ENCODE measurements around the gene GSTO1. TPM values are rescaled to one million over a fixed set of nuclear protein-coding genes. Genes with fewer than 3 reads are reported as not detected.

The GSTO1 gene
- total RNA-seq, 1 experiment from 2014 or later = 186 TPM

DNA sequence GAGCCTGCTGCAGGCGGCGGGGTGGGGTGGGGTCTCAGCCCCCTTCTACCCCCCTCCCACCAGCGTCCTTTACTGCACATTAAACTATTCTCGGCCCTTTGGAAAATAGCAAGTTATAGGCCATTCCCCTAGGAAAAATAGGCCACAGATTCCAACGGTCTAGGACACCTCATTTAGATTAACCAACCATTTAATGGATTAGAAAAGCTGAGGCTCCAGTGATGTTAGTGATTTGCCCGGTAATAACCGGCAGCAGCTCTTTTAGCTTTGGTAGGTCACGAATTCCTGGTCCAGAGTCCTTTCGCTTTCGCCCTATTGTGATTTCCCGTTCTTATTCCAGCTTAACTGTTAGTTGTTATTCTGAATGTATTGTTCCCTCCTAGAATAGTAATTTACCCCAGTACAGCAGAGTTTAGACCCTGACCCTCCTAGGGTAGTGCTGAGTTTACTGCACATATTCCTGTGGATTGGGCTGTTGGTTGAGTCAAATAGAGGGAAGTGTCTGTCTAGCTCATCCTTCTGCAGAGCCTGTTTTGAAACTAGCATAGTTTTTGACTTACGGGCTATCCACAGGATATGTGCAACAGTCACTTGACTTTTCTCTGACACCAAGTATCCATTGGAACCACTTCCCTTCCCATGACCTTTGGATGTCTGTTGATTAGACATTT lies 754 bp downstream of the GSTO1 start:
- peaks cover 32% of the 10 kb centered on the region for H3K4me1 ChIP-seq (replicated peaks)
- H3K27me3 ChIP-seq (replicated peaks) = no peaks in the 10 kb centered on the region
- H3K9me3 ChIP-seq (replicated peaks) = no peaks in the 10 kb centered on the region
- H3K4me3 ChIP-seq = peak overlapping the region; percentile 77
- peaks cover 50% of the 10 kb centered on the region for H3K36me3 ChIP-seq
- peak overlapping the region; percentile 77 for H3K27ac ChIP-seq
- DNase-seq (ENCODE audit: low read depth in 1 of 2, low spot score in 2 of 2) = peak in 1 of 2 experiments; percentile 51

DNA sequence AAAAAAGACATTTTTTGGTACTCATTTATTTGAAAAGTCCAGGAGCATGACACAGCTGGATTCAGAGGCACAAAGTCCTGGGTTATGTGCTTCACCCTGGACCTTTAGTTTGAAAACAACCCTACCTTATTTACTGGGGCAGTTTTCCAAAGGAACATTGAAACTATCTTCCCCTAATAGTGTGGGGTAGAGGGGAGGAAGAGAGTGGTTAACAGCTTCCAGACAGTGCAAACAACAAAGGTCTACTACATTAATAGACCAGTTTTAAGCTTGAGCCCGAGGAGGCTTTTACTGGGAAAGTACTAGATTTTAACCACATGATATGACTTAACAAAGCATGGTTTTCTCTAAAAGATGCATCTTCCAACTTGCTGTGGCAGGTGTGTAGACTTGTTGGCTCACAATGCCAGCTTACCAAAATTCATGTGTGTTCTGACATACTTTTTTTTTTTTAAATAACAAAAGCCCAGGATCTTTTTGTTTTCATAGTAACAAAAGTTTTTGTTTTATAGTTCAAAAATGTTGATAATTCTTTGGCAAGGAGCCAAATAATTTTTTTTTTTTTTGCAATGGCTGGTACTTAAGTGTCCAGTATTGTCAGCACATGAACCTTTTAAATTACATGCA lies 1.8 kb downstream of the GSTO1 start:
- peaks cover 57% of the 10 kb centered on the region for H3K36me3 ChIP-seq
- H3K4me3 ChIP-seq = no peak overlapping the region; the same call in 1 of the 2 replicates
- no peaks in the 10 kb centered on the region for H3K9me3 ChIP-seq (replicated peaks)
- H3K27me3 ChIP-seq (replicated peaks) = no peaks in the 10 kb centered on the region
- DNase-seq (ENCODE audit: low read depth in 1 of 2, low spot score in 2 of 2) = no peak
- H3K27ac ChIP-seq = peak overlapping the region; percentile 77; the same call in 1 of the 2 replicates
- peaks cover 39% of the 10 kb centered on the region for H3K4me1 ChIP-seq (replicated peaks)

DNA sequence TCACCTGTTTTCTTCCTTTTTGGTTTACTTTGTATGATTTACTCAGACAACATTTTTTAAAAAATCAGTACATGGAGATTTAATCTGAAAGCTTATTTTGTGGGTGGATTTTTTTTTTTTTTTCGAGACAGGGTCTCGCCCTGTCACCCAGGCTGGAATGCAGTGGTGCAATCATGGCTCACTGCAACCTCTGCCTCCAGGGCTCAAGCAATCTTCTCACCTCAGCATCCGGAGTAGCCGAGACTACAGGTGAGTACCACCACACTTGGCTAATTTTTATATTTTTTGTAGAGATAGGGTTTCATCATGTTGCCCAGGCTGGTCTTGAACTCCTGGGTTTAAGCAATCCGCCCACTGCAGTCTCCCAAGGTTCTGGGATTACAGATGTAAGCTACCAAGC lies 2.5 kb downstream of the GSTO1 start:
- no peaks in the 10 kb centered on the region for H3K27me3 ChIP-seq (replicated peaks)
- H3K36me3 ChIP-seq = peaks cover 65% of the 10 kb centered on the region
- no peak overlapping the region for H3K27ac ChIP-seq
- peaks cover 39% of the 10 kb centered on the region for H3K4me1 ChIP-seq (replicated peaks)
- H3K4me3 ChIP-seq = no peak overlapping the region
- no peak for DNase-seq (ENCODE audit: low read depth in 1 of 2, low spot score in 2 of 2)
- no peaks in the 10 kb centered on the region for H3K9me3 ChIP-seq (replicated peaks)

DNA sequence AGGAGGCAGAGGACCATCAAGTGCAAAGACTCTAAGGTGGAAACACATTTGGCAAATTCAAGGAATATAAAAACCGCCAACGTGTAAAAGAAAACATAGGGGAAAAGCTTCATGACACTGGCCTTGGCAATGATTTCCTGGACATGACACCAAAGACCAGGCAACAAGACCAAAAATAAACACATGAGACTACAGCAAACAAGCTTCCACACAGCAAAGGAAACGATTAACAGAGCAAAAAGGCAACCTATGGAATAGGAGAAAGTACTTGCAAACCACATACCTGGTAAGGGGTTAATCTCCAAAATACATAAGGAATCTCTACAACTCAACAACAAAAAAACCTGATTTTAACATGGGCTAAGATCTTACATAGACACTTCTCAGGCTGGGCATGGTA lies 3.5 kb downstream of the GSTO1 start:
- H3K4me1 ChIP-seq (replicated peaks) = peaks cover 39% of the 10 kb centered on the region
- H3K36me3 ChIP-seq = peaks cover 75% of the 10 kb centered on the region

DNA sequence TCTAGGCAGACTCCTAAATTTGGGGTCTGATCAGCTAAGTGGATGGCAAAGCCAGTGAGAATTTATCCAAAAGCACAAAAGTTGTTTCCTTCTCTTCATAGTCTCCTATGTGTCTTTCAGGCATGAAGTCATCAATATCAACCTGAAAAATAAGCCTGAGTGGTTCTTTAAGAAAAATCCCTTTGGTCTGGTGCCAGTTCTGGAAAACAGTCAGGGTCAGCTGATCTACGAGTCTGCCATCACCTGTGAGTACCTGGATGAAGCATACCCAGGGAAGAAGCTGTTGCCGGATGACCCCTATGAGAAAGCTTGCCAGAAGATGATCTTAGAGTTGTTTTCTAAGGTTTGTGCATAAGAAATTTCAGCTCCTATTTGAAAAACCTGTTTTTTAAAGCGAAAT lies 4.8 kb downstream of the GSTO1 start:
- no peaks in the 10 kb centered on the region for H3K9me3 ChIP-seq (replicated peaks)
- H3K36me3 ChIP-seq = peaks cover 85% of the 10 kb centered on the region
- no peaks in the 10 kb centered on the region for H3K27me3 ChIP-seq (replicated peaks)
- H3K27ac ChIP-seq = no peak overlapping the region
- no peak for DNase-seq (ENCODE audit: low read depth in 1 of 2, low spot score in 2 of 2)
- H3K4me1 ChIP-seq (replicated peaks) = peaks cover 28% of the 10 kb centered on the region
- no peak overlapping the region for H3K4me3 ChIP-seq

More for the DNA sequence above, 3.5 kb downstream of the GSTO1 start:
- H3K9me3 ChIP-seq (replicated peaks) = no peaks in the 10 kb centered on the region
- DNase-seq (ENCODE audit: low read depth in 1 of 2, low spot score in 2 of 2) = no peak
- H3K27me3 ChIP-seq (replicated peaks) = no peaks in the 10 kb centered on the region
- no peak overlapping the region for H3K27ac ChIP-seq
- H3K4me3 ChIP-seq = no peak overlapping the region

DNA sequence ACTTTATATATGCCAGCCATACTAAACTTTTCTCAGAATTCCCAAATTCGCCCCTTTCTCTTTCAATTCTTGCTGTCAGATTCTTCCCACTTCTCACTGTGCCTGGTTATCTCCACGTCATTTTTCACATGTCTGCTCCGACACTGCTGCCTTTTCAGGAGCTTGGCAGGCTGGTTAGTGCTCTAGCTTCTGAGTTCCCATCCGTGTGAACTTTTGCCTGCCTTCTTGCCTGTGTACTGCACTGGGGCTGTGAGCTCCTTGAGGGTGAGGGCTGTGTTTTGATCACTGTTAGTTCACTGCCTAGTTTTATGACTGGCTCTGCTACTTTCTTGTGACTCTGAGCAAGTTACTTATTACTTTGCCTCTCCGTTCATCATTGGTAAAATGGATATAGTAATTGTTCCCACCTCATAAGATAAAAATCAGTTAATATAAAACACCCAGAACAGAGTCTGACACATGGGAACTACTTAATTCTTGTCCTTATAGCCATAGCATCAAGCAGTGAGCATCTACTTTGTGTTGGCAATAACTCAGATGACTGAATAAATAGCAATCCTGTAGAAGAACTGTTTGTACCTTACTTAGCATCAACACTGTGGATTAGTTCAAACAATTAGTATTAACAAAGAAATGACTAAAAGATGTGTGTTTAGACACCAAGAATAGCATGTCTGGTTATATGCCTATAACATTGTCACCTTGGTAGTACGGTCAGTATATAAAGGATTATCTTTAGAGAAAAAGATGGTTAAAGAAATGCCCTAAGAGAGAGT lies 5.5 kb downstream of the GSTO1 start:
- peaks cover 27% of the 10 kb centered on the region for H3K4me1 ChIP-seq (replicated peaks)
- H3K36me3 ChIP-seq = peaks cover 89% of the 10 kb centered on the region
- H3K9me3 ChIP-seq (replicated peaks) = no peaks in the 10 kb centered on the region
- H3K27me3 ChIP-seq (replicated peaks) = no peaks in the 10 kb centered on the region
- H3K4me3 ChIP-seq = no peak overlapping the region
- no peak for DNase-seq (ENCODE audit: low read depth in 1 of 2, low spot score in 2 of 2)
- no peak overlapping the region for H3K27ac ChIP-seq

DNA sequence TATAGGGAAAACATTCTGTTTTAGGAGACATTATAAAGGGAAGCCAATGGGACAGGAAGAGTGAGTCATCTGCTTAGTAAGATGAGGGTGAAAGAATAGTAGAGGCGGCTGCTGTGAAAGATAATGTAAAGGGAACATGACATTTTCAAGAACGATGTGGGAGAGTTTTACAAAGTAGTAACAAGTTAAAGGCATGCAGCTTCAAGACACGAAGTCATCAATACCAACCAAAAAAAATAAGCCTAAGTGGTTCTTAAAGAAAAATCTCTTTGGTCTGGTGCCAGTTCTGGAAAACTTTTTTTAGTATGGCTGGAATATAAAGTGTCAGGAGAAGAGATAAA lies 6.1 kb downstream of the GSTO1 start:
- DNase-seq (ENCODE audit: low read depth in 1 of 2, low spot score in 2 of 2) = peak in 1 of 2 experiments; percentile 48
- peaks cover 92% of the 10 kb centered on the region for H3K36me3 ChIP-seq

DNA sequence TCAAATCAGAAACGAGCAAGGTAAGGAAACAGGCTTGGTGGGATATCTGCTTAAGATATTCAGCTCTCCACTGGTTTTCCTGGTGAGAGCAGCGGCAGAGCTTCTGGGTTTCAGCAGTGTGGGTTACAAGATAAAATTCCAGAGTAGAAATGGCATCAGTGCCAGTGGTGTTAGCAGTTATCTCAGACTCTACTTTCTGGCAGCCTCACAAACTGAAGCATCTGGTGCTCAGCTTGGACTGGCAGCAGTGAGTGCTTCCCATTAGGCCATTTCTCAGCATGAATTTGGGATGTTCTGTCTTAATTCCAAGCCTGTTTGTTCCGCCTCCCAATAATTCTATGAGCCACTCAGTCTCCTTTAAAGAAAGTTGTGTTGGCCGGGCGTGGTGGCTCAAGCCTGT lies 7.4 kb downstream of the GSTO1 start:
- H3K4me3 ChIP-seq = no peak overlapping the region
- H3K9me3 ChIP-seq (replicated peaks) = no peaks in the 10 kb centered on the region
- H3K27me3 ChIP-seq (replicated peaks) = no peaks in the 10 kb centered on the region
- no peak overlapping the region for H3K27ac ChIP-seq
- H3K36me3 ChIP-seq = peaks cover 93% of the 10 kb centered on the region
- H3K4me1 ChIP-seq (replicated peaks) = peaks cover 15% of the 10 kb centered on the region
- no peak for DNase-seq (ENCODE audit: low read depth in 1 of 2, low spot score in 2 of 2)

More for the DNA sequence above, 6.1 kb downstream of the GSTO1 start:
- Histone ChIP-seq H3K4me1 (replicated peaks) (peaks cover 24% of the 10 kb centered on the region), H3K4me3 (no peak overlapping the region), H3K27me3 (replicated peaks) (no peaks in the 10 kb centered on the region), H3K27ac (no peak overlapping the region), H3K9me3 (replicated peaks) (no peaks in the 10 kb centered on the region)

DNA sequence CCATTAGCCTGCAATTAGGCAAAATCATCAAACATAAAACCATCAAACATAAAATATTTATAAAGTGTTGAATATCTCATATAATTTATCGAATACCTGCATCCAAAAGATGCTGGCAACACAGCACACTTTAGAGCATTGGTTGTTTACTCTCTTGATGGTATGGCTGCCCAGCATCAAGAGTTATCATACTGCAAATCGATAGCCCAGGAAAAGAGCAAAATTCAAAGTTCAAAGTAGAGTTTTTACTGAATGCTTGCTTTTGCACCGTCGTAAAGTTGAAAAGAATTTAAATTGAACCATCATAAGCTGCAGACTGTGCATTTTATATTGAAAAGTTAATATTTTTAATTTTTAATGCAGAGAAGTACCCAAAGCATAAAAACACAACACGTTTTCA lies 10.1 kb downstream of the GSTO1 start:
- Histone ChIP-seq H3K4me1 (replicated peaks) (peaks cover 14% of the 10 kb centered on the region), H3K36me3 (peaks cover 91% of the 10 kb centered on the region), H3K27ac (no peak overlapping the region), H3K4me3 (no peak overlapping the region), H3K9me3 (replicated peaks) (no peaks in the 10 kb centered on the region), H3K27me3 (replicated peaks) (no peaks in the 10 kb centered on the region)
- no peak for DNase-seq (ENCODE audit: low read depth in 1 of 2, low spot score in 2 of 2)

DNA sequence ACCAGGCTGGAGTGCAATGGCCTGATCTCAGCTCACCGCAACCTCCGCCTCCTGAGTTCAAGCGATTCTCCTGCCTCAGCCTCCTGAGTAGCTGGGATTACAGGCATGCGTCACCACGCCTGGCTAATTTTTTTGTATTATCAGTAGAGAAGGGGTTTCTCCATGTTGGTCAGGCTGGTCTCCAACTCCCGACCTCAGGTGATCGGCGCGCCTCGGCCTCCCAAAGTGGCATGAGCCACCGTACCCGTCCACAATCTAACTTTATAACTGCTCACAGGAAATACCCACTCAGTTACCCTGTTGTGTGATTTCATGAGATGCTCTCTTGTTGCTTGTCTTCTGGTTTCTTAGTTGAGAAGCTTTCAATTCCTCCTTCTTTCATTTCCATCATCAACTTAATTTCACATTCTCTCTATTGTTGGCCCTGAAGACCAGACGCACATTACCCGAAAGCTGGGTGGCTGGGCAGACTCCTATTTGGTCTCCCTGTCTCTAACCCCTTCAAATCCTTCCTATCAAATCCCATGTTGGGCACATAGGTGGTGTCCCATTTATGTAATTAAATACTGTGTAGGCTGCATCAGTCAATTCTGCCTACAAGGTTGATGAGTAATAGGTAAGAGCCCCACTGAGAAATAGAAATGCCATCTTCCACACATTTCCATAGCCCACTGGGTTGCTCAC lies 13.2 kb downstream of the GSTO1 start:
- no peak for DNase-seq (ENCODE audit: low read depth in 1 of 2, low spot score in 2 of 2)
- Histone ChIP-seq H3K27ac (no peak overlapping the region), H3K4me3 (peak overlapping the region; percentile 55), H3K27me3 (replicated peaks) (no peaks in the 10 kb centered on the region), H3K4me1 (replicated peaks) (no peaks in the 10 kb centered on the region), H3K9me3 (replicated peaks) (no peaks in the 10 kb centered on the region), H3K36me3 (peaks cover 62% of the 10 kb centered on the region)

DNA sequence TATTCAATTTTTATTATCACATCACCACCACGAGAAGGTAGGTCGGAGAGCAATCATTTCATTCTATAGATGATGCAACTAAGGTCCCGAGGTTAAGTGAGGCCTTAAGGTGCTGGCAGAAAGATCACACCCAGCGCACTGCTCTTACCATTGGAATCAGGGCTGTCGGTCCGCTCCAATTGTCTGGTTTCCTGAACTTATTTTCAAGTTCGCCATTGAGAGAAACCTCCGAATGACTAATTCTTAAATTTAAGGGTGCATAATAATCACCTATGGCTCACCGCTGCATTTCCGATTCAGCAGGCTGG lies 13.7 kb downstream of the GSTO1 start:
- Histone ChIP-seq H3K27me3 (replicated peaks) (no peaks in the 10 kb centered on the region), H3K4me3 (peak overlapping the region; percentile 55), H3K9me3 (replicated peaks) (no peaks in the 10 kb centered on the region), H3K36me3 (peaks cover 57% of the 10 kb centered on the region), H3K27ac (peak overlapping the region; percentile 31; the same call in 1 of the 2 replicates), H3K4me1 (replicated peaks) (no peaks in the 10 kb centered on the region)
- peak in 1 of 2 experiments; percentile 9 for DNase-seq (ENCODE audit: low read depth in 1 of 2, low spot score in 2 of 2)

DNA sequence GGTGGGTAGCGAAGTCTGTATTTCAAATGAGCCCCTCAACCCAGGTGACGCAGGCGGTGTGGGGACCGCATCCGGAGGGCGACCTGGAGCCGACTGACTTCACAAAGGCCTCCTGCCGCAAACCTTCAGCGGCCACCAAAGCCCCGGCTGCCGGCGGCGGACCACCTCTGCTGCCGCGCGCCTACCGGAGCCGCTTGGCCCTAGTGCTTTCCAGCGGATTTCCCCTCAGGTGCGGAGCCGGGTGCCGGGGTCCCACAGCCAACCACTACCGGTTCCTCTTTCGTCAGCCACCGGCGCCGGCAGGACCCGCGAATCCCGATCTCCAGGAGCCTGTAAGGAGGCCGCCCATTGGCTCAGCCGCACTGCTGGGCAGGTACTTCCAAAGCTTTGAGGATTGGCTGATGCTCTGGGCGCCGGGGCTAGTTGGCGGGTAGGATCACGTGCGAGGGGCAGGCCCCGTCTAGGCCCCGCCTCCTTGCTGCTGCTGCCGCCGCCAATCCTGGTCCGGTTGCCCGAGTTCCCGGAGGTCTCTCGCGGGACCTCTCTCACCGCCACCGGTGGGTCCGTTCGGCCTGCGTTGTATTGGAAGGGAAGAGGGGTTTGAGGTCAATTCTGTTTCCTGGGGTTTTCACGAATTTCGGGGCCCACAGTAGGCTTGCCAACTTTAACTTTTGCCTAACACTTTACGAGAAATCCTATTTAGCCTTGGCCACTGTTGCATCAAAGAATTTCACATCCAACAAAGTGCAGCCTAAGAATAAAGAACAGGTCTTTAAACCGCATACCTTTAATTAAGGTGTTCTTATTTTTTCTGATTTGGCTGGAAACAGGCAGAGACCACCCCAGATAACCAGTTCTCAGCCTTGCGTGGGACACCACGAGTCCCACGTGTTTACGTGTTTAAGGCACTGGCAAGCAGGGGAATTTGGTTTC lies 14.3 kb downstream of the GSTO1 start, which contains the start of gene GSTO2:
TSS of gene GSTO2 (plus strand) at position 472 of the 933 bp plus-strand sequence. CDS start 5,732 bp downstream, outside the sequence.
- H3K27me3 ChIP-seq (replicated peaks) = no peaks in the 10 kb centered on the region; the same call in 1 of the 2 replicates
- H3K4me3 ChIP-seq = peak within 1 kb of the TSS; percentile 55
- H3K4me1 ChIP-seq (replicated peaks) = no peaks in the 10 kb centered on the region
- H3K9me3 ChIP-seq (replicated peaks) = no peaks in the 10 kb centered on the region
- H3K36me3 ChIP-seq = peaks cover 54% of the 10 kb centered on the region
- DNase-seq (ENCODE audit: low read depth in 1 of 2, low spot score in 2 of 2) = peak; percentile 78 to 94
- peak within 1 kb of the TSS; percentile 41; the same call in 1 of the 2 replicates for H3K27ac ChIP-seq

DNA sequence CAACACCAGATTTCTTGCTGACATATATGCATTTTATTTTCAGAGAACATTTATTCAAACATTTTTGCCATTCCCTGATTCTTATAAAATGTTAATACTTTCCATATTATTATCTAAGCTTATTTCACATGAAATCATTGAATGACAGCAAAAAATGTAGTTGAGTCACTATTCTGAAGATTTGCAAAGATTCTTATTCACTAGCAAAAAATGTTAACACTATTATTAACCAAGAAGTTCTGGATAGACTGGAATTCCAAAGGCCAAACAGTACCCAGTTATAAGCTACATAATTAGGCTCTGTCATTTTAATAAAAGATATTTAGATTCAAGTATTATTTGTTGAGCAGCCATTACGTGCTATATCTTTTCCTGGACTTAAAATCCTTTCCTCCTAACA lies 18.6 kb downstream of the GSTO1 start:
- Histone ChIP-seq H3K9me3 (replicated peaks) (no peaks in the 10 kb centered on the region), H3K27me3 (replicated peaks) (peaks cover 11% of the 10 kb centered on the region), H3K4me1 (replicated peaks) (no peaks in the 10 kb centered on the region; the same call in 1 of the 2 replicates), H3K4me3 (no peak overlapping the region), H3K36me3 (peaks cover 11% of the 10 kb centered on the region), H3K27ac (no peak overlapping the region)
- no peak for DNase-seq (ENCODE audit: low read depth in 1 of 2, low spot score in 2 of 2)

Measured in SJSA1 (cell line).